ENCODE data around the gene OPTN. TPM values are rescaled to one million over a fixed set of nuclear protein-coding genes. Genes with fewer than 3 reads are reported as not detected.
"Not testable (repeated sequence)": the region's sequence is repeated elsewhere in the genome, so short reads cannot be mapped to it uniquely, and the experiment has no call there.

The OPTN gene
- total RNA-seq (100 to 1,000 TPM in 5 of 9 donors, 10 to 100 TPM in 4; 77.9 to 148 (median 102) TPM), polyA plus RNA-seq (10 to 100 TPM; 63.2 to 88.9 (median 69.2) TPM)
- long read RNA-seq, donor 1, transcript OPTN-205 (14 exons, 3,321 nt) = major isoform, 11 of 24 reads
- long read RNA-seq, donor 1, partial matches to known transcripts = 5 of 24 reads
- long read RNA-seq, donor 1, other reads (novel, unspliced or antisense) = 6 of 24 reads
- long read RNA-seq, donor 2, transcript OPTN-205 (14 exons, 3,321 nt) = major isoform, 17 of 36 reads
- long read RNA-seq, donor 2, partial matches to known transcripts = 18 of 36 reads
- long read RNA-seq, donor 2, other reads (novel, unspliced or antisense) = 0 of 36 reads
- long read RNA-seq, donor 3, transcript OPTN-205 (14 exons, 3,321 nt) = major isoform, 11 of 12 reads
- long read RNA-seq, donor 3, partial matches to known transcripts = 0 of 12 reads
- long read RNA-seq, donor 3, other reads (novel, unspliced or antisense) = 0 of 12 reads
- long read RNA-seq, donor 4, transcript OPTN-205 (14 exons, 3,321 nt) = major isoform, 54 of 144 reads
- long read RNA-seq, donor 4, partial matches to known transcripts = 51 of 144 reads
- long read RNA-seq, donor 4, other reads (novel, unspliced or antisense) = 36 of 144 reads
- long read RNA-seq, donor 5, transcript OPTN-202 (15 exons, 3,400 nt) = minor isoform, 17 of 271 reads
- long read RNA-seq, donor 5, transcript OPTN-205 (14 exons, 3,321 nt) = major isoform, 150 of 271 reads
- long read RNA-seq, donor 5, partial matches to known transcripts = 30 of 271 reads
- long read RNA-seq, donor 5, other reads (novel, unspliced or antisense) = 68 of 271 reads
- long read RNA-seq, donor 6, transcript OPTN-205 (14 exons, 3,321 nt) = major isoform, 28 of 118 reads
- long read RNA-seq, donor 6, partial matches to known transcripts = 68 of 118 reads
- long read RNA-seq, donor 6, other reads (novel, unspliced or antisense) = 21 of 118 reads
- long read RNA-seq, donor 7, transcript OPTN-205 (14 exons, 3,321 nt) = major isoform, 9 of 23 reads
- long read RNA-seq, donor 7, partial matches to known transcripts = 11 of 23 reads
- long read RNA-seq, donor 7, other reads (novel, unspliced or antisense) = 0 of 23 reads
- long read RNA-seq, donor 8, transcript OPTN-205 (14 exons, 3,321 nt) = major isoform, 39 of 56 reads
- long read RNA-seq, donor 8, partial matches to known transcripts = 5 of 56 reads
- long read RNA-seq, donor 8, other reads (novel, unspliced or antisense) = 11 of 56 reads
- long read RNA-seq, donor 9, transcript OPTN-205 (14 exons, 3,321 nt) = major isoform, 13 of 35 reads
- long read RNA-seq, donor 9, partial matches to known transcripts = 12 of 35 reads
- long read RNA-seq, donor 9, other reads (novel, unspliced or antisense) = 8 of 35 reads
- long read RNA-seq, donor 10, partial matches to known transcripts = 0 of 3 reads
- long read RNA-seq, donor 10, other reads (novel, unspliced or antisense) = 0 of 3 reads

DNA sequence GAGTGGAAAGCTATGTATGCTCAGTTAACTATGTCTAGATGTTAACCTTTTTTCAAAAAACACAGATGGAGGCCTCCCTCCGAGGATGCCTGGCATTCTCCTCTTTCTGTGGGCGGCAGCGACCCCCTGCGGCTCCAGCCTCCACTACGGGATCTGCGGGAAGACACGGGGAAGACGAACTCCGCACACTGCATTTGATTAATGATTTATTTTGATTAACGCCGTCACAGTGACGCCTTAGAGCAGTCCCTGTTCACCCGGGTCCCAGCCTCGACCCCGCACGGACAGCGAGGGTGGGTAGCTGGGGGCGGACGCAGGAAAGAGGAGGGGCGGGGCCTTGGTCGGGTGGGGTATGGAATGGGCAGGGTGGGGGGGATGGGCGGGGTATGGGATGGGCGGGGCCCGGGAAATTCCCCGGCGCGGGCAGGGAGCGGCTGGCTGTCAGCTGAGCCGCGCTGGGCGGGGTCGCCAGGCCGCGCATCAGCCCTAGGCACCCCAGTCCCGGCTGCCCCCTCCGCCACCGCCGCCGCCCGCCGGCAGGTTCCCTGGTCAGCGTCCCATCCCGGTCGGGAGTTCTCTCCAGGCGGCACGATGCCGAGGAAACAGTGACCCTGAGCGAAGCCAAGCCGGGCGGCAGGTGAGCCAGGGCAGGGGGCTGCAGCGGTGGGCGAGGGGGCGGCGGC, at the start of gene OPTN:
OPTN (plus strand) TSS at position 498 of the 683 bp plus-strand sequence. CDS start 8,960 bp downstream, outside the sequence.
- Histone ChIP-seq H3K4me3 (peak within 1 kb of the TSS; percentile 27 to 99 (median 68)), H3K27ac (peak within 1 kb of the TSS; percentile 68 to 98 (median 98)), H3K27me3 (no peaks in the 10 kb centered on the region), H3K9me3 (replicated peaks in 1 of 3) (no peaks in the 10 kb centered on the region), H3K36me3 (replicated peaks in 1 of 2) (no peaks in the 10 kb centered on the region), H3K4me1 (replicated peaks in 1 of 2) (peaks cover 25 to 33% of the 10 kb centered on the region in 2 donors)
- WGBS, 4 donors = 0 to 2% (median 1%) methylated on average over 20 to 54 of the region's 54 CpGs
- DNase-seq = peak; percentile 83 to 93 (median 86)
- intact Hi-C loops (cut with DNase I) = no loop called here
- TF ChIP-seq POLR2A (IDR thresholded peaks at IDR 0.05) = peak; percentile 61 to 86
- TF ChIP-seq, protein P1, sequence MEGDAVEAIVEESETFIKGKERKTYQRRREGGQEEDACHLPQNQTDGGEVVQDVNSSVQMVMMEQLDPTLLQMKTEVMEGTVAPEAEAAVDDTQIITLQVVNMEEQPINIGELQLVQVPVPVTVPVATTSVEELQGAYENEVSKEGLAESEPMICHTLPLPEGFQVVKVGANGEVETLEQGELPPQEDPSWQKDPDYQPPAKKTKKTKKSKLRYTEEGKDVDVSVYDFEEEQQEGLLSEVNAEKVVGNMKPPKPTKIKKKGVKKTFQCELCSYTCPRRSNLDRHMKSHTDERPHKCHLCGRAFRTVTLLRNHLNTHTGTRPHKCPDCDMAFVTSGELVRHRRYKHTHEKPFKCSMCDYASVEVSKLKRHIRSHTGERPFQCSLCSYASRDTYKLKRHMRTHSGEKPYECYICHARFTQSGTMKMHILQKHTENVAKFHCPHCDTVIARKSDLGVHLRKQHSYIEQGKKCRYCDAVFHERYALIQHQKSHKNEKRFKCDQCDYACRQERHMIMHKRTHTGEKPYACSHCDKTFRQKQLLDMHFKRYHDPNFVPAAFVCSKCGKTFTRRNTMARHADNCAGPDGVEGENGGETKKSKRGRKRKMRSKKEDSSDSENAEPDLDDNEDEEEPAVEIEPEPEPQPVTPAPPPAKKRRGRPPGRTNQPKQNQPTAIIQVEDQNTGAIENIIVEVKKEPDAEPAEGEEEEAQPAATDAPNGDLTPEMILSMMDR (IDR thresholded peaks at IDR 0.05) = peak; percentile 45 to 76 (median 56)

DNA sequence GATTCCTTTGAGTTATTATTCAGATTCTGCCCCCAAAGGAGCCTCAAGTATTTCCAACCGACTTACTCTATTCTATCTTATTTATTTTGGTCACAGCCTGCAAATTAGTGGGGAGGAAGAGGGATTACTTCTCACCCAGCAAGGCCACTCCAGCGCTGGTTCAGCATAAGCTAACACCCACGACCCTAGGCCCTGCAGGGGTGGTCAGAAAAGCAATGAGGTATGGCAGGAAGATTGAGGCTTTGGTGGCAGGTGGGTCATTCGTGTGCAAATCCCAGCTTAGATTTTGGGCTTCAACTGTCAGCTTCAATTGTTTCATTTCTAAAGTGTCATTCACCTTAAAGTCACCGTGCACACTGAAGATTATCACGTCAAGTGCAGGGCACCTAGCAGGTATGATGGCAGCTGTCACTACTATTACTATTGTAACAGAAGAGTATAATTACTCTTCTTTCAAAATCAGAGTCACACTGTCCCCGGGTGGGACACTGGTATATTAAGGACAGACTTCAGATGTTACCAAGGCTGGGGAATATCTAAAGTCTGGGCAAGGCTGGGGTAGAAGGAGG, 48.8 kb upstream of the OPTN start:
- no peaks in the 10 kb centered on the region for H3K9me3 ChIP-seq (replicated peaks in 1 of 3)
- no peak overlapping the region for H3K4me3 ChIP-seq
- intact Hi-C loops (cut with DNase I) = no loop called here
- no peak for DNase-seq
- H3K27me3 ChIP-seq = no peaks in the 10 kb centered on the region
- H3K36me3 ChIP-seq (replicated peaks in 1 of 2) = no peaks in the 10 kb centered on the region
- 56 to 70% (median 62%) methylated on average over 7 of the region's 7 CpGs for WGBS, 4 donors
- TF ChIP-seq, protein P1 (IDR thresholded peaks at IDR 0.05) = no peak
- no peak for TF ChIP-seq POLR2A (IDR thresholded peaks at IDR 0.05)
- no peaks in the 10 kb centered on the region for H3K4me1 ChIP-seq (replicated peaks in 1 of 2)
- H3K27ac ChIP-seq = no peak overlapping the region

DNA sequence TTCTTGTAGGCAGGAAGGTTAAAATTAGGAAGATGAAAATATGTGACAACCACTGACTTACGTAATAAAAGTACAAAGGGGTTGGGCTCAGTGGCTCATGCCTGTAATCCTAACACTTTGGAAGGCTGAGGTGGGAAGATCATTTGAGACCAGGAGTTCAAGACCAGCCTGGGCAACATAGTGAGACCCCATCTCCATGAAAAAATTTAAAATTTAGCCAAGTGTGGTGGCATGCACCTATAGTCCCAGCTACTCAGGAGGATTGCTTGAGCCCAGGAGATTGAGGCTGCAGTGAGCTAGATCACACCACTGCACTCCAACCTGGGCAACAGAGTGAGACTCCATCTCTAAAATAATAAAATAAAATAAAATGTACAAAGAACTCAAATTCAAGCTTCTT, 46.8 kb upstream of the OPTN start:
- H3K27ac ChIP-seq; H3K27me3 ChIP-seq; H3K36me3 ChIP-seq (replicated peaks in 1 of 2); H3K4me1 ChIP-seq (replicated peaks in 1 of 2); H3K9me3 ChIP-seq (replicated peaks in 1 of 3); H3K4me3 ChIP-seq; intact Hi-C loops (cut with DNase I); DNase-seq: not testable (repeated sequence)
- 40 to 73% (median 55%) methylated on average over 1 of the region's 1 CpG for WGBS, 4 donors
